Aorta (tissue), 5 donors: ENCODE results near the gene TSPO2. TPM values are rescaled to one million over a fixed set of nuclear protein-coding genes. Genes with fewer than 3 reads are reported as not detected.
"Not testable (repeated sequence)": the region's sequence is repeated elsewhere in the genome, so short reads cannot be mapped to it uniquely, and the experiment has no call there.

Experiments used
- ATAC-seq: fragments of 200-7000 bp; cut with Tn5 transposase; one replicate; pipeline ENCODE4 v1.9.1; 2022; ENCODE audit warnings: moderate library complexity; ENCODE audit not compliant: low FRiP score
- DNase-seq, 2 donors: peaks; one replicate each; pipeline ENCODE4 v3.0.0-alpha.2; 2020
- H3K27ac ChIP-seq, 2 donors: one replicate each; pipeline ENCODE4 v1.5.1; 2013; ENCODE audit warnings: low read length in 2 of 2, mild to moderate bottlenecking in 2 of 2, moderate library complexity in 2 of 2, control low read depth in 1 of 2, inconsistent platforms in 1 of 2, low read depth in 1 of 2
- H3K27me3 ChIP-seq, 2 donors: one replicate each; pipeline ENCODE4 v1.6.1; 2013; ENCODE audit warnings: control low read depth in 1 of 2, low read length in 1 of 2, mild to moderate bottlenecking in 1 of 2, moderate library complexity in 1 of 2; ENCODE audit not compliant: insufficient read depth in 2 of 2, control insufficient read depth in 1 of 2
- H3K36me3 ChIP-seq, 2 donors: one replicate each; pipeline ENCODE4 v1.6.1; 2013; ENCODE audit warnings: control low read depth in 1 of 2, low read length in 1 of 2, mild to moderate bottlenecking in 1 of 2; ENCODE audit not compliant: insufficient read depth in 2 of 2, control insufficient read depth in 1 of 2
- H3K4me1 ChIP-seq, 2 donors: one replicate each; pipeline ENCODE4 v1.6.1; 2013; ENCODE audit warnings: low read length in 2 of 2, control low read depth in 1 of 2, mild to moderate bottlenecking in 1 of 2, moderate library complexity in 1 of 2; ENCODE audit not compliant: insufficient read depth in 2 of 2, control insufficient read depth in 1 of 2
- H3K4me3 ChIP-seq, 2 donors: one replicate each; pipeline ENCODE4 v1.5.1; 2013; ENCODE audit warnings: low read length in 2 of 2, control low read depth in 1 of 2, mild to moderate bottlenecking in 1 of 2
- H3K9me3 ChIP-seq: one replicate; pipeline ENCODE4 v1.6.1; 2013; ENCODE audit warnings: mild to moderate bottlenecking, low read length; ENCODE audit not compliant: control insufficient read depth
- WGBS, 2 donors: extraction: QIAGEN DNeasy Blood & Tissue Kit; methylation state at CpG; one replicate each; pipeline ENCODE4 v1.1.7; 2013; 5-methylcytosine and 5-hydroxymethylcytosine counted together
- intact Hi-C, 2 donors: fragments of 100-400 bp; cut with DNase I; formaldehyde crosslinking; loops; one replicate each; pipeline versions ENCODE4 v1.14.2 to v1.15.0; 2022
- polyA plus RNA-seq, 2 donors: library from polyadenylated mRNA; stranded (reverse); fragments of 200-250 nt; gene quantifications; one replicate each; pipeline ENCODE4 v1.2.3, GENCODE V29; 2013
- total RNA-seq, 2 donors: library from RNA; stranded (reverse); fragmentation: NEBNext Ultra II Directional; extraction: Animal tissue kit (Norgen Biotek cat#: 25700); gene quantifications; one replicate each; pipeline ENCODE4 v1.2.1, GENCODE V29; 2021
- donor health status: healthy with polysubstance abuse.
- donor health status: Bipolar disorder and iron deficiency.
- donor health status: DM: no; HTN: no; CAD: no.
- donor health status: DM: no; HTN: no; CAD: no.
- donor health status: DM: yes; HTN: yes; CAD: no.

TSPO2 gene
- total and polyA plus RNA-seq, 4 donors, result not detected

- H3K4me3 ChIP-seq, result not testable (repeated sequence)
- intact Hi-C loops, result loop anchor here in 1 of 2 donors (1.0 to 2.0 kb wide), 2 partner anchors 22 to 61 kb away; no protein-coding TSS in a partner anchor
- peak; percentile 72 for ATAC-seq
Measured at GRCh38 chr6:41006217-41006616, 36.0 kb upstream of the TSPO2 start.

GRCh38 chr6:41006980-41007379 is 35.3 kb upstream of the TSPO2 start:
- H3K4me3 ChIP-seq, DNase-seq, H3K27me3 ChIP-seq, ATAC-seq, H3K4me1 ChIP-seq, H3K27ac ChIP-seq, H3K36me3 ChIP-seq, H3K9me3 ChIP-seq: not testable (repeated sequence)
- WGBS, 2 donors, result 94 to 98% methylated on average over 4 of the region's 4 CpGs
- intact Hi-C loops, result loop anchor here in 1 of 2 donors (1.0 to 2.0 kb wide), 2 partner anchors 21 to 60 kb away; no protein-coding TSS in a partner anchor

More at GRCh38 chr6:41006217-41006616, 36.0 kb upstream of the TSPO2 start:
- H3K9me3 ChIP-seq, H3K36me3 ChIP-seq, H3K27ac ChIP-seq, H3K4me1 ChIP-seq, H3K27me3 ChIP-seq: not testable (repeated sequence)
- WGBS, 2 donors, result 6 to 8% methylated on average over 7 of the region's 7 CpGs
- peak in 1 of 2 donors; percentile 51 for DNase-seq

- intact Hi-C loops, result no loop called here
- no peak for ATAC-seq
- Histone ChIP-seq H3K27ac (no peak overlapping the region), H3K27me3 (no peaks in the 10 kb centered on the region), H3K9me3 (no peaks in the 10 kb centered on the region), H3K36me3 (no peaks in the 10 kb centered on the region), H3K4me1 (no peaks in the 10 kb centered on the region), H3K4me3 (no peak overlapping the region)
- no peak for DNase-seq
- 89 to 93% methylated on average over 3 of the region's 3 CpGs for WGBS, 2 donors
Measured at GRCh38 chr6:41008011-41008410, 34.3 kb upstream of the TSPO2 start.

GRCh38 chr6:41009669-41010068 is 32.6 kb upstream of the TSPO2 start:
- no peak for DNase-seq
- Histone ChIP-seq H3K36me3 (no peaks in the 10 kb centered on the region), H3K4me1 (no peaks in the 10 kb centered on the region), H3K9me3 (no peaks in the 10 kb centered on the region), H3K27ac (no peak overlapping the region), H3K27me3 (no peaks in the 10 kb centered on the region), H3K4me3 (no peak overlapping the region)
- ATAC-seq, result no peak
- intact Hi-C loops, result no loop called here
- 97 to 100% methylated on average over 1 of the region's 1 CpG for WGBS, 2 donors

DNA sequence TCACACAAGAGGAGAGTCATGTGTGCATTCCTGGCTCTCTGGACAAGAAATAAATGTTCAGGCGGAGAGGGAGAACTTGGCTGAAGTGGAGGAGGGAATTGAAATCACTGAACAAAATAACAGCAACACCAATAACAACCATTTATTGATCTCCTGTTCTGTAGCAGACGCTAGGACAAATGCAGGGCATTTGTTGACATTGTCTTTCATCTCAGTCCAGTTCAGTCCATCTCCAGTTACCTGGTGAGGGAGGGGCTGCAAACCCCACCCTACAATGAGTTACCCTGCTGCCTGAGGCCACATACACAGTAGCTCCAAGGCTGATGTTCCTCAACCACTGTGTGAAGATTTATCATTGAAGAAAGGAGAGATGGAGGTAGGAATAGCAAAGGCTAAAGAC is 30.6 kb upstream of the TSPO2 start:
- intact Hi-C loops, result no loop called here

GRCh38 chr6:41013466-41014153 is 28.7 kb upstream of the TSPO2 start:
- Histone ChIP-seq H3K27me3 (no peaks in the 10 kb centered on the region), H3K4me1 (no peaks in the 10 kb centered on the region), H3K9me3 (peaks cover 3% of the 10 kb centered on the region), H3K36me3 (no peaks in the 10 kb centered on the region), H3K27ac (no peak overlapping the region), H3K4me3 (no peak overlapping the region)
- intact Hi-C loops, result no loop called here
- DNase-seq (no peak), ATAC-seq (no peak)
- WGBS, 2 donors, result 90 to 93% methylated on average over 5 of the region's 5 CpGs

More for the DNA sequence above, 30.6 kb upstream of the TSPO2 start:
- Histone ChIP-seq H3K27me3 (no peaks in the 10 kb centered on the region), H3K36me3 (no peaks in the 10 kb centered on the region), H3K4me1 (no peaks in the 10 kb centered on the region), H3K9me3 (no peaks in the 10 kb centered on the region), H3K27ac (no peak overlapping the region), H3K4me3 (no peak overlapping the region)
- DNase-seq, result no peak
- ATAC-seq, result no peak
- WGBS, 2 donors, result 79 to 90% methylated on average over 2 of the region's 2 CpGs

DNA sequence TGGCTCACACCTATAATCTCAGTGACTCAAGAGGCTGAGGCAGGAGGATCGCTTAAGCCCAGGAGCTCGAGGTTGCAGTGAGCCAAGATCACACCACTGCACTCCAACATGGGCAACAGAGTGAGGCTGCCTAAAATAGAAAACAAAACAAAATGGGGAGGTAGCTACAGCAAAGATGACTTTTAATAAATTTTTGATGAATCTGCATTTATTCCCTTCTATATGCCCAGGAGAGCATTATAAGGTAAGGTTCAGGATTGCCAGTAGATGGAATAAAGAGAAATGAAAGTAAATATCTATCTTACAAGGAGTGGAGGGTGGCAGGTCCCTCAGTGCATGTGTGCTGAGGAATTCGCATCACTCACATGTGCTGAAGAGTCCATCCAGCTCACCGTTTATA is 27.5 kb upstream of the TSPO2 start:
- Histone ChIP-seq H3K4me1 (no peaks in the 10 kb centered on the region), H3K27me3 (no peaks in the 10 kb centered on the region), H3K36me3 (no peaks in the 10 kb centered on the region), H3K27ac (no peak overlapping the region), H3K4me3 (no peak overlapping the region), H3K9me3 (peaks cover 3% of the 10 kb centered on the region)
- DNase-seq (no peak), ATAC-seq (no peak)
- intact Hi-C loops, result no loop called here
- WGBS, 2 donors, result 90 to 92% methylated on average over 4 of the region's 4 CpGs

DNA sequence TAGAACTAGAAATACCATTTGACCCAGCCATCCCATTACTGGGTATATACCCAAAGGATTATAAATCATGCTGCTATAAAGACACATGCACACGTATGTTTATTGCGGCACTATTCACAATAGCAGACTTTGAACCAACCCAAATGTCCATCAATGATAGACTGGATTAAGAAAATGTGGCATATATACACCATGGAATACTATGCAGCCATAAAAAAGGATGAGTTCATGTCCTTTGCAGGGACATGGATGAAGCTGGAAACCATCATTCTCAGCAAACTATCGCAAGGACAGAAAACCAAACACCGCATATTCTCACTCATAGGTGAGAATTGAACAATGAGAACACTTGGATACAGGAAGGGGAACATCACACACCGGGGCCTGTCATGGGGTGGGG is 26.4 kb upstream of the TSPO2 start:
- H3K4me1 ChIP-seq, H3K36me3 ChIP-seq, H3K27me3 ChIP-seq, H3K9me3 ChIP-seq, H3K27ac ChIP-seq, ATAC-seq, DNase-seq, H3K4me3 ChIP-seq, intact Hi-C loops: not testable (repeated sequence)
- 94 to 95% methylated on average over 3 to 5 of the region's 5 CpGs for WGBS, 2 donors

DNA sequence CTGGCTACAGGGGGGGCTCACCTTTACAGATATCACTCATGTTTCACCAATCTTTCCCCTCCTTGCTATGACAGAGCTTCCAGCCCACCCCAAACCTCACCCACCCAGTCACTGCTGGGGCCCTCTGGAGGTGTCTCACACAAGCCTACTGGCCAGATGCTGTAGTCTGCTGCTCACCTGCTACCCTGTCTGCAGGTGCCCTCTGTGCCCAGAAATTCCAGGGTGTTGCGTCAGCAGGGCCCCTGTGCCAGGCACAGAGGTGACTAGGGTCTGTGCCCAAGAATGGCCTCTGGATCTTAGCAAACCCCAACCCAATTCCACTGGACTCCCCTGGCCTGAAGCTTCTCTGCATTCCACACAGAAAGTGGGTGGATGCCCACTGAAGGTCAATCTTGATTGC is 24.6 kb upstream of the TSPO2 start:
- H3K36me3 ChIP-seq, result no peaks in the 10 kb centered on the region
- H3K4me1 ChIP-seq, result no peaks in the 10 kb centered on the region
- ATAC-seq, result no peak
- WGBS, 2 donors, result 97 to 100% methylated on average over 1 of the region's 1 CpG
- no peak for DNase-seq
- intact Hi-C loops, result no loop called here
- no peak overlapping the region for H3K4me3 ChIP-seq
- no peaks in the 10 kb centered on the region for H3K27me3 ChIP-seq
- peaks cover 3% of the 10 kb centered on the region for H3K9me3 ChIP-seq
- no peak overlapping the region for H3K27ac ChIP-seq
